Ramos (cell line): Measurements from ENCODE around the gene TAOK1.

Experiments used
- in situ Hi-C: fragments of 300-500 bp; cut with MboI; formaldehyde crosslinking; loops from one replicate; pipeline ENCODE4 v1.14.3; 2022; ENCODE audit warnings: low sequenced_read_pairs; ENCODE audit not compliant: unreplicated experiment

TAOK1 gene

GRCh38 chr17:29566473-29567303 lies 176.5 kb downstream of the TAOK1 start, which contains the start of gene ABHD15:
ABHD15 (minus strand) TSS chr17:29567037; CDS start chr17:29566966, 71 bp downstream.
- in situ Hi-C loops: loop anchor here (25.0 kb wide), 1 partner anchor 829 kb away; the partner anchor contains the start of genes NEK8, TLCD1 and TRAF4

- in situ Hi-C loops: loop anchor here (25.0 kb wide), 1 partner anchor 830 kb away; the partner anchor contains the start of genes NEK8, TLCD1 and TRAF4
These were observed 177.1 kb downstream of the TAOK1 start for GRCh38 chr17:29567304-29567553.

- in situ Hi-C loops: loop anchor here (25.0 kb wide), 1 partner anchor 830 kb away; the partner anchor contains the start of genes NEK8, TLCD1 and TRAF4
These were observed 177.6 kb downstream of the TAOK1 start for GRCh38 chr17:29567554-29568330.

GRCh38 chr17:29568331-29569244 lies 178.4 kb downstream of the TAOK1 start, which contains the start of gene TP53I13:
TP53I13 (plus strand) TSS chr17:29568701; CDS start chr17:29568759, 58 bp downstream.
- in situ Hi-C loops: loop anchor here (25.0 kb wide), 1 partner anchor 831 kb away; the partner anchor contains the start of genes NEK8, TLCD1 and TRAF4

- in situ Hi-C loops: loop anchor here (25.0 kb wide), 1 partner anchor 832 kb away; the partner anchor contains the start of genes NEK8, TLCD1 and TRAF4
These were observed 179.2 kb downstream of the TAOK1 start for GRCh38 chr17:29569245-29569950.

- in situ Hi-C loops: loop anchor here (10.0 to 25.0 kb wide), 2 partner anchors 214 to 833 kb away; partner anchors contain the start of genes NEK8, TLCD1 and TRAF4
These were observed 180.4 kb downstream of the TAOK1 start for GRCh38 chr17:29570521-29570920.

- in situ Hi-C loops: loop anchor here (10.0 to 25.0 kb wide), 2 partner anchors 213 to 834 kb away; partner anchors contain the start of genes NEK8, TLCD1 and TRAF4
These were observed 181.3 kb downstream of the TAOK1 start for GRCh38 chr17:29571486-29571882.

GRCh38 chr17:29571883-29572681 lies 181.9 kb downstream of the TAOK1 start:
- in situ Hi-C loops: loop anchor here (10.0 to 25.0 kb wide), 2 partner anchors 213 to 835 kb away; partner anchors contain the start of genes NEK8, TLCD1 and TRAF4

- in situ Hi-C loops: loop anchor here (10.0 to 25.0 kb wide), 2 partner anchors 212 to 836 kb away; partner anchors contain the start of genes NEK8, TLCD1 and TRAF4
These were observed 182.8 kb downstream of the TAOK1 start for GRCh38 chr17:29572691-29573557.

- in situ Hi-C loops: loop anchor here (10.0 to 25.0 kb wide), 2 partner anchors 211 to 836 kb away; partner anchors contain the start of genes NEK8, TLCD1 and TRAF4
These were observed 183.4 kb downstream of the TAOK1 start for GRCh38 chr17:29573558-29573869.

- in situ Hi-C loops: loop anchor here (10.0 to 25.0 kb wide), 2 partner anchors 211 to 837 kb away; partner anchors contain the start of genes NEK8, TLCD1 and TRAF4
These were observed 183.9 kb downstream of the TAOK1 start for GRCh38 chr17:29573871-29574731.

- in situ Hi-C loops: loop anchor here (10.0 to 25.0 kb wide), 2 partner anchors 210 to 838 kb away; partner anchors contain the start of genes NEK8, TLCD1 and TRAF4
These were observed 184.8 kb downstream of the TAOK1 start for GRCh38 chr17:29574732-29575510.

- in situ Hi-C loops: loop anchor here (10.0 kb wide), 1 partner anchor 209 kb away; no protein-coding TSS in a partner anchor
These were observed 185.5 kb downstream of the TAOK1 start for GRCh38 chr17:29575511-29576213.

- in situ Hi-C loops: loop anchor here (10.0 kb wide), 1 partner anchor 208 kb away; no protein-coding TSS in a partner anchor
These were observed 186.2 kb downstream of the TAOK1 start for GRCh38 chr17:29576214-29577000.
